HG02571 (cell line): ENCODE measurements around the gene NFATC2.

Experiments used
- ATAC-seq: cut with Tn5 transposase; IDR thresholded peaks from one replicate; pipeline ENCODE4 v1.9.1; 2021; ENCODE audit warnings: mild to moderate bottlenecking, moderate library complexity; ENCODE audit not compliant: unreplicated experiment

Gene NFATC2

DNA sequence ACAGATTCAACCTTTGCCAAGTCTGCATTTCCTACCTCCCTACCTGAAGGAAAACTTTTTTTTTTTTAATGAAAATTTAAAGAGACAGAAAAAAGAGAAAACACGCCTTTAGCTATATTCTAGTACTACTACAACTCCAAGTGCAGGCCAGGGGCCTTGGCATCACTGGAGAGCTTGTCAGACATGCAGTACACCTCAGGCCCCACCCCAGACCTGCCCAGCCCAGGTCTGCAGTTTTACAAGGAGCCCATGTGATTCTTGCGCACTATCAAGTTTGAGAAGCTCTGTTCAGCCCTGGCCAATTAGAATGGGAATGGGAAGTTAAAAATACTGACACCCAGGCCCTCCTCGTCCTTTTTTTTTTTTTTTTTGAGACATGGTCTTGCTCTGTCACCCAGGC lies 85.0 kb downstream of the NFATC2 start:
- ATAC-seq: no peak

DNA sequence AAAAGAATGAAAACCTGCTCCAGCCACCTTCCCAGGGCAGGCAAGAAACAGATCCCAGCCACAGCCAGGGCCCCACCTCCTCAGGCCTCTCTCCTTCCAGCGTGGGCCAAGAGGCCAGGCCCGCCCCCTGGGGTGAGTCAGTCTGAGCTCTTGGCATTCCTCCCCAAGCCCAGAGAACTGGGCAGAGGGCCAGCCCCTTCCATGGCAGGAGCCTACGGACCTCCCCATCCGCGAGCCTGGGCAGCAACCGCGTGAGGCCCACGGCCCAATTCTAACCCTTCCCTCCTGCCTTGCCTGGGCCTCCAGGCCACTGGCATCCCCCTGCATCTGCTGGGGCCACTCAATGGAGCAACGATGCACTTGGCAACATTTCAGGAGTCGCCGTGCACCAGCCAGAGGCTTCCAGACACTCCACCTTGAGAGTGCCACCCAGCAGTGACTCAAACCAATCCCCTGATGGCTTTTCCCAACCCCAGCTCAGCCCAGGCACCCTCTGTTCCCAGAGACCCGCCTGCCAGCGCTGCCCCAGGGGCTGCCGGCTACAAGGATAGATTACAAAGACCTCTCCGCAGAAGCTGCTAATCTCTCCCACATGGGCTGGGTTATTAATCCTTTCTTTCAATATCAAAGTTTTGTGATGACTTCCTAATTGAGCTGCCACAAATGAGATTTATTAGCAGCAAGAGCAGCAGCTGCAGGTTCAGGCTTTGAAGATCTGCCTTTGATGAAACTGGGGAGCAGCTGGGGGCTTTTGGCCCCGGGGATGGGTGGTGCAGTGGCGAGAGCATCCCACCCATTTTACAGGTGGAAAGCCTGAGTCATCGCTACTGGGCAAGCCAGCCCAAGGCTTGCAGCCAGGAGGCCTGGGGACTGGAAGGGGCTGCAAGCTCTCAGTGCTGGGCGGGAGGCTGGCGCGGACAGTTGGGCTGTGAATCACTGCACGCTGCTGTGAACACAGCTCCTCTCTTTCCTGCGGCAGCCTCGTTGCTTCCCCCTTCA lies 85.7 kb downstream of the NFATC2 start:
- ATAC-seq: no peak

DNA sequence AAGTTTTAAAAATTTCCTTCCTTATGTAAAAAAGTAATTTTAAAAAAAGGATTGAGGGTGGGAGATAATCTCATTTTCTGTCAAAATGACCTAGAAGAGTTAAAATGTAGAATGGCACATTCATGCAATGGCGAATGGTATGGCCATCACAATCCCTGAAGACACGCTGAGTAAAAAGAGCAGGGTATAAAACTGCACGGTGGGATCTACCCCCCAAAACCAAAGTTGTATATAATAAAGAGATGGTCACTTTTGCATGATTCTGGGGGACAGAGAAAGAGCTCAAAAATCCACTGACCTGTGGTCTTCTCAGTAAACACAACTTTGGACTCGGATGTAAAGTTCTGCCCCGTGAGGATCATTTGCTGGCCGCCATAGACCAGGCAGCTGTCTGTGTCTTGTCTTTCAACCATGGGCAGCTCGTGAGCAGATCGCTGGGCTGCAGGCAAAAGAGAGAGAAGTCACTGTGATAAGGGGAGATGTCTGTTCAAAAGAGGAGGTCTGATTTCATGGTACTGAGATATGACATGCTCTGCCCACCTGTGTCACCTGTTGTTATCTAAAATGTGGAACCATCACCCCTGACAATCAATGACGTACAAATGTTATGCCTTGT lies 88.2 kb downstream of the NFATC2 start:
- no peak for ATAC-seq

DNA sequence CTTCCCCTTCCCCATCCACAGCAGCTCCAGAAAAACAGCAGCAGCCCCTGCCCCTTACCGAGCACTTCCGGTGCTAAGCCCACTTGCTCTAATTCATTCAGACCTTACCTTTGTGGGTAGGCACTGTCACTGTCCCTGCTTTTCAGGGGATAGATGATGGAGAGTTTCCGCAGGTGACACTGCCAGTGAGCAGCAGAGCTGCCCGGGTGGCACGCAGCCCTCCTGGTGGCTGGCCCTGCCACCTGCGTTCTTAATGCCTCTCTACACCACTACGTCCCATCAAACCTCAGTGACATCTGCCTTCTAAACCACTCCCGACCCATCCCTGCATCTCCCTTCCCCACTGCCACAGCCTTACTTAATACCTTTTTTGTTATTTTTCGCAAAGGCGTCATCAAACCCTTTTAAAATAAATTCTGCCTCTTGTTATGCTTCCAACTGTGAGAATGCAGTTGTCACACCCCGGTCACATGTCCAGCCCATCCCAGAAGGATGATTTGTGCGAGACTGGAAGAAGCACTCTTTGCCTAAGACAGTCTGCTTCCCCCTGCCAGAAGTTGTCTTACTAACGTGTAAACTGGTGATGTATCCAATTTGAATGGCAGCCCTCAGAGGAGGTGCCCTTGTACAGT lies 89.7 kb downstream of the NFATC2 start:
- no peak for ATAC-seq

DNA sequence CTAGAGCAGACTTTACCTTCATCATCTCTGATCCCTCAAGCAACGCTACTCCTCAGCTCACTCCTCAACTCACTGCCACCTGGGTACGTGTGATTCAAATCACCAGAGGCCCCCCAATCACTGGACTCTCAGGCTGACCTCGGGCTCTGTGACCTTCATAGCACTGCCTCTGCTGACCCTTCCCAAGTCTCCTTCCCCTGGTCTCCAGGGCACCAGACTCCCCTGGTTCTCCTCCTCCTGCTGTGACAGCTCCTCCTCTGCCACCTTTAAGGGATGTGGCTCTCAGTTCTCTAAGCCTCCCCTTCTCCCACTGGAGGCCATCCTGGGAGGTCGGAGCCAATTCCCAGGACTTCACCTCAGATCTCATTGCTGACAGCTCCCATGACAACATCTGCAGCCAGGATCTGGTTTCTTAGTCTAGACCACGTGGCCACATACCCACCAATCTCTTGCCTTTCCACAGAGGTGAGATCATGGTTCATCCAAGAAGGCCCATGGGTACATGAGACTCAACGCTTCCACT lies 90.4 kb downstream of the NFATC2 start:
- no peak for ATAC-seq

DNA sequence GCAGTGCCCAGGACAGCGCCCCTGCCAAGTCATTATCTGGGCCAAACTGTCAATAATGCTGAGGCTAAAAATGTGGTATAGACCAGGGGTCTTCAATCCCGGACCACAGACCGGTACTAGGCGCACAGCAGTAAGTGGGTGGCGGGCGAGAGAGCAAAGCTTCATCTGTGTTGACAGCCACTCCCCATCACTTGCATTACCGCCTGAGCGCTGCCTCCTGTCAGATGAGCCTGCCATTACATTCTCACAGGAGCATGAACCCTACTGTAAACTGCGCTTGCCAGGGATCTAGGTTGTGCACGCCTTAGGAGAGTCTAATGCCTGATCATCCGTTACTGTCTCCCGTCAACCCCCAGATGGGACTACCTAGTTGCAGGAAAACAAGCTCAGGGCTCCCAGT lies 91.0 kb downstream of the NFATC2 start:
- ATAC-seq: no peak

DNA sequence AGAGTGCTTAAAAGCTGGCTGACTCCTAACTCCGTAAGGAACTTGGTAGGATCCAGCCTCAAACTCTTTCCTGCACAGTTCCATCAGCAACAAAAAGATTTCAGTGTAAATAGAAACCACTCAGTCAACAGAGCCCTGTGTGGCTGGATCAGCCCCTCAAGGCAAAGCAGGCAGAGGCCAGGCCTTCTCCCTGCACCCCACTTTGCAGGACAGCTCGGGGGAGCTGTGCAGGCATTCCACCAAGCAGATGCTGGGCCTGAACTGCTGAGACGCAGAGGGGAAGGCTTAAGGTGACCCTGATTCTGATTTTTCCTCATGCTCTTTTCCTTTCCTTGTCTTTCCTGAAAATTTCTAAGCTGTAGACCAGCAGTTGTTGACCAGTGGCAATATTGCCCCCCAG lies 91.5 kb downstream of the NFATC2 start:
- ATAC-seq: no peak

DNA sequence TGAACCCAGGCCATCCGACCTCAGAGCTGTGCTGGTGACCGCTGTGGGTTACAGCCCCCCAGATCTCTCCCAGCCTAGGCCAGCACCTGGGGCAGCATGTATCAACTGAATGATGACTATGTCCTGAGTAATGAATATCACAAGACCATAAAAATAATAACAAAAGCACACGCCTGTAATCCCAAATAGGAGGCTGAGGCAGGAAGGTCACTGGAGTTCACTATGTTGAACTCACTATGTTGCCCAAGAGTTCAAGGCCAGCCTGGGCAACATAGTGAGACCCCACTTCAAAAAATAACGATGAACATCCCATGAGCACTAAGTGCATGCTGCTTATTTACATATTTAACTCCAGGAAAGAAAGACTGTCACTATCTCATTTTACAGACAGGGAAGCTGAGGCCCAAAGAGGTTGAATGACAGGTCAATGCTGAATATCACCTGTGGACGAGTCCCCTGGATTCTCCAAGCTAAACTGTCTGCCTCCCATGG lies 92.3 kb downstream of the NFATC2 start:
- no peak for ATAC-seq

DNA sequence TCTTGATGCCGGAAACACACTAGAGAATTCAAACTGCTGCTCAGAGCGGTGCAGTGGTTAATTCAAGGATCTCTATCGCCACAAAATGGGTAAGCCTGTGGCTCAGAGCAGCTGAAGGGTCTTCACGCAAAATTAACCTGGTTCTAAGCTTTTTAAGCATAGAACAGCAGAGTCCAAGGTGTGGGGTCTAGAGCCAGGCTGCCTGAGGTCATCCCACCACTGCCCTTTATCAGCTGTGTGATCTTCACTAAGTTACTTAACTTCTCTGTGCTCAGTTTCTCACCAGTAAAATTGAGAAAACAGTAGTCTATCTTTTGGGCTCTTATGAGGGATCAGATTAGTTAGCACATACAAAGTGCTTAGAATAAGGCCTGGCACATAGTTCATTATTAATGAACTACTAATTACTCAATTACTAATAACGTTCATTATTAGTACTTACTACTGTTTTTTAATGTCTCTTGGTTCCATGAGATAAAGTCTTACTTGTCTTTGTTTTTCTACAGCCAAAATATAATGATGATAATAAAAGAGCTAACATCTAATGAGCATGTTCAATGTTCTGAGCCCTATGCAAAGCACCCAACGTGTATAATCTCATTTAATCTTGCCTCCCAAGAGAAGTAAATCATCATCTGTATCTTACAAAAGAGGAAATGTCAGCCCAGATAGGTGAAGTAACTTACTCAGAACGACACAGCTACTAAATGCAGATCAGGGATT lies 92.9 kb downstream of the NFATC2 start:
- no peak for ATAC-seq

DNA sequence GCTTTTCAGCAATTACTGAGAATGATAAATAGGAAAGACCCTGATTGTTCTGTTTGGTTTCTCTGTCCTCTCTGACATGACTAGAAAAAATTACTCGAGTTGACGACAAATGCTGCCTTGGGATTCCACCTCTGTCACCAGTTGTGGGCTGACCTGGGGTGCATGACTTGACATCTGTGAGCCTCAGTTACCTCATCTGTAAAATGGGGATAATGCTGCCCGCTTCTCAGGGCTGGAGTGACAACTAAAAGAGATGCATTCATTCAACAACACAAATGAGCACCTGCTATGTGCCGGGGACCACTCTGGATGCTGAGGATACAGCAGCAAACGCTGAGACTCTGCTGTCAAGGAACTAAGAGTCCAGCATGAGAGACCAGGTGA lies 94.8 kb downstream of the NFATC2 start:
- ATAC-seq: no peak

DNA sequence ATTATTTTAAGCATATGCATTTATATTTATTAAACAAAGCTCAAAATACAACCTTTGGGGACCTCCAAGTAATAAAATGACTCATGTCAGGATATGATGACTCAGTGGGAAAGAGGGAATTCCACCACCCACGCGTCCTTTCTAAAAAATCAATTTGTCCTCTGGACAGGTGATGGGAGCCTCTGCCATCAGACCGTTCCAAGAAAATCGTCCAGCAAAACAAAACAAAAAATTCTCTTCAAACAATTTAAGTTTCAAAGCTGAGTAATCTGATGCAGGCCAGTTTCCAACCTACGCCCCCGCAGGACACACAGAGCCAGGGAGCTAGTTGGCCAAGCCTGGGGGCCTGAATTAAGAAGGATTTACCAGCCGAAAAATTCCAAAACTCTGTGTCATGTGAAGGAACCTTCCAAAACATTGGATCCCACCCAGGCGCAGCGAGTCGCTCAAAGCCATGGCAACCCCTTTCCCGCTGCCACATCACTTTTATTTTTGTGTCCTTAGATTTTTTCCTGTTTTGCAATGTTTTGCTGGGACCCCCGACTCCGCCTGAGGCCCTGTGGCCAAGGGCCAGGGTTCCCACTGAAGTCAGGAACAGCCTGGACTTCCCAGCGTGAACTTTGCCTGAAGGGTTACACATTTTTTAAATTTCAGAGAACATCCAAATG lies 95.3 kb downstream of the NFATC2 start:
- no peak for ATAC-seq

DNA sequence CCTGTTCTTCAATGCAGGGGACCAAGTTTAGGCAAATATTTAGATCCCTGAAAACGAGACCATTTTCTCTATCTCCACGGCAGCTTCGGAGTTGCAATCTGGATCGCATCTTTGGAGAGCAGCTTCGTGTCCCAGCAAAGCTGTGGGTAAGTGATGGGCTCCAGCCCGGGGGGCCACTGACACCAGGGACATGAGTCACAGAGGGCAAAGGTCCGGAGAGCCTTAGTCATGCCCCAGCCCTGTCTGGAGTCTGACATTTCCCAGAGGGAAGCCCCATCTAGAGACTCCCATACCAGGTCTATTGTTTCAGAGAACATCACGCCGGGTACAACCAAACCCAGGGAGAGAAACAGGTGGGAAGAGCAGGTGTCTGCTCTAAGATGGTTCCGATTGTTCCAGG lies 95.9 kb downstream of the NFATC2 start:
- ATAC-seq: no peak

DNA sequence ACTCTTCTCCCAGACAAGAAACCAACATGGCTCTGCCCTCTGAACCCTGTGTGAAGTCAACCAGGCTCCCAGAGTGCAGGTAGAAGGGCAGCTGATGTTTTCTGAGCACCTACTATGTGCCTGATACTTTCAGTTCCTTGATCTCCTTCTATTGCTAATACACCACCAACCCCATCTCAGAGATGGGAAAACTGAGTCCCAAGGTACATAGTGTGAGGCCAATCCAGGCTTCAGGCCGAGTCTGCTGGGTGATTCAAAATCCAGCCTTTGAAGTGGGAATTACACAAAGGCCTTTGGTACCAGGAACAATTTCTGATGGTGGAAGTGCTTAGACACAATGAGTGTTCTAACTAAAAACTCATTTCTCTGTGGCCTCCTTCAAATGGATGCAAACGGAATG lies 96.3 kb downstream of the NFATC2 start:
- ATAC-seq: no peak

DNA sequence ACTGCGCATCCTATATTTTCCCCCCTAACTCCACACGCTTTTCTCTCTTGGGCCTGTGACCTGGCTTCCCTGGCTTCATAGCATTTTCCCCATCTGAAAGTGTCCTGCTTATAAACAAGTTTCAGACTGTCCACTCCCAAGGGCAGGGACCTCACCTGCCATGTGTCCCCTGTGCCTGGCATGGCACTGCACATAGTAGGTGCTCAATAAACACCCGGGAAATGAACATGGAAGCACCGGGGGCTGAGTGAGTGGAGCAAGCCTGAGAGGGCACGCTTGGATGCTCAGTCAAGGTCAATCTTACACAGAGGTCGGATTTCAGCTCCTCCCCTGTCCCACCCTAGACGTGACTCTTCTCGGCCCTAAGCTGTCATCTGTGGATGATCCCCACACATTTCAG lies 96.9 kb downstream of the NFATC2 start:
- no peak for ATAC-seq

DNA sequence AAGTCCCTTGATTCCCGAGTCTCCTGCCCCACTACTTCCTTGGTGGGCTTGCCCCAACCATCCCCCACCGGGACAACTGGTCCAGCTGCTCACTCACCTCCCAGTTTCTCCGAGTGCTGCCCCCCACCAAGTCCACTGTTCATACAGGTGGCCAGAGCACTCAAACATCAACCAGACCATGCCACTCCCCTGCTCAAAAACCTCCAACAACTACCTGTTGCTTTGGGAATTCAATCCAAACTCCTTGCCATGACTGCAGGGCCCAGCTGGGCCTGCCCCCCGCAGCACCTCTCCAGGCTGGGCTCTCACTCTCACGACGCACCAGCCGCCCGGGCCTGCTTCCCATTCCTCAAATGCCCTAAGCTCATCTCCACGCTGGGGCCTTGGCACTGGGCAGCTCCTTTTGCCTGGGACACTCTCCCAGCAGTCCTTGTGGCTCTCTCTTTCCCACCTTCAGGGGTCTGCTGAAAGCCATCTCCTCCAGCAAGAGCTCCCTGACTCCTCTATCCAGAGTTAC lies 97.5 kb downstream of the NFATC2 start:
- no peak for ATAC-seq

DNA sequence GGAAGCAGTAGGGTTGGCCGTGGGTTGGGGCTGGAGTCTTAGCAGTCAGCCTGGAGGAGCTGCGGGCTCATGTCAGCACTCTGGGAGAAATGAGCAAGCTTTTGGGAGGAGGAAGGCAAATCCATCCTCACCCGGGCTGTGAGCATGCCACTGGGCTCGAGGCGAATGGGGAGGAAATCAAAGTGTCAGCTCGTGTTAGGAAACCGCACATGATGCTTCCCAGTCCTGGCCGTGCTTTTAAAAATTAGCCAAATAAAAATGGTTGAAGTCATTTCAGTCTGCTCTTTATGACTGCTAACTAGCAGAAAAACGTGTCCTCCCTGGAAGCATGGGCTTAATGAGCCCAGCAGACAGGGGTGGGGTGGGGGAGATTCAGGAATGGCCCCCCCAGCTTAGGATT lies 98.1 kb downstream of the NFATC2 start:
- ATAC-seq: no peak

DNA sequence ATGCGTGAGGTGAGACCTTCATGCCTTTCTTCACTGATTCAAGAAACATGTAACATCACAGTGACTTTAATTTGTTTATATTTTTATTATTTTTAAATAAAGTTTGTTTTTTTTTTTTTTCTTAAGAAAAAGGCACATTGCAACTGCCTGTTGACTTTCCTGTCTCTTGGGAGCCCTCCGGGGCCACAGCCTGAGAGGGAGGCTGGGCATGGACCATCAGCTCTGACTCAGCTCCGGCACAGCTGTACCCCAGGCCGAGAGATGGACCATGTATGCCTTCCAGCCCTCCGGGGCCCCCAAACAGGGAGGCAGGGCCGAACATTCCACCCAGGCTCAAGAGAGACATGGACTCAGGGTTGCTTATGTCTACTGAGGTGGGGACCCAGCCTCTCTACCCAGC lies 99.9 kb downstream of the NFATC2 start:
- ATAC-seq: no peak

DNA sequence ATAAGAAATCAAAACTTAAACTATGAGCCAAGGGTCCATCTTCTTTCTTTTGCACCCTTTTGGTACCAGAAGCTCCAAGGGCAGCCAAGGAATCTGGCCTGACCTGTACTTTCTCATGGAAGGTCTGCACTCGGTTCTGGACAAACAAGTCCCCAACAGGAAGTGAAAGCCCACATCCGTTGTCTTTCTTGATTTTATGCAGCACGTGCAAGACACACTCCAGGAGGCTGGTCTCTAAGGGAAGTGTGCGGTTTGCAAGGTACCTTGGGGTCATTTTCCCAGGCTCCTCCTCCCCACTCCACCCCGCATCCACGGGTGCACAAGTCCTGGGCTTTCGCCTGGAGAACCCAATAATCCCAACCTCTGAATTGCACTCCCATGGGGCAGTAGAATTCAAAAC lies 101.9 kb downstream of the NFATC2 start:
- no peak for ATAC-seq

DNA sequence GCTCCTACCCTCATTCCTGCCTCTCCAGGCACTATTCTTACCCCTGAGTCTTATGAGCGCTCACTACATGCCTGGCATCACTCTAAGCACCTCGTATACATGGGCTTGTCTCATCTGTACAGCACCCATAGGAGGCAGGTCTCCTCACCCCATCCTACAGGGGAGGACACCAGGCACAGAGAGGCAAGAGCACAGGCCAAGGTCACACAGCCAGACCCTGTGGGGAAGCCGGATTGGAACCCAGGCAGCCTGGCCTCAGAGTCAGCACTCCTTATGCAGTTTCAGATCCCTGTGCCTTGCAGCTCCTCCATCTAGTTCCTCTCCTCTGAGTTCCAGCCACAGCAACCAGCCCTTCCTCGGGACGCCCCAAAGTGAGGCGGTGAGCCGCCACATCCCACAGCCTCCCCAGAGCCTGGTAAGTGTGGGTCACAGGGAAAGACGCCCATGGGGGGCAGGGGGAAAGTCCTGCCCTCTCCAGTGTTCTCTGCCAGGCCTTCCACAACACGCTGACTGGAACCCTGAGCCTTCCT lies 103.3 kb downstream of the NFATC2 start:
- ATAC-seq: no peak

DNA sequence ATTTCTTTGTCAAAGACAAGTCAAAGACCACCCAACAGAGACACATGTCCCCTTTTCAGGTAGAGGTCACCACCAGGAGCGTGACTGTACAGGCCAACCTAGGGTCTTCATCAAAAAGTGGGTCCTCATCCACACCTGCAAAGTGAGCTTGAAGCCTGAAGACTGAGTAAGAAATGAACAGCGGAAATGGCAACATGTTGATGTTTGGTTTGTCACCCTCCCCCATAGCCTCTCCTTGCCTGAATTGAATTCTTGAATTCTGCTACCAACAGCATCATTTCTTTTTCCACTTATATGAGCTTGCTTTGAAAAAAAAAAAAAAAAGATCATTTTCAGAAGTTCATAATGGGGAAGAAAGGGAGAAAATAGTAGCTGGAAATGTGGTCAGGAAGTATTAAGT lies 104.4 kb downstream of the NFATC2 start:
- ATAC-seq: no peak
